ENCODE results near the gene IGSF3.
"Not testable (repeated sequence)": the region's sequence is repeated elsewhere in the genome, so short reads cannot be mapped to it uniquely, and the experiment has no call there.

IGSF3 gene

DNA sequence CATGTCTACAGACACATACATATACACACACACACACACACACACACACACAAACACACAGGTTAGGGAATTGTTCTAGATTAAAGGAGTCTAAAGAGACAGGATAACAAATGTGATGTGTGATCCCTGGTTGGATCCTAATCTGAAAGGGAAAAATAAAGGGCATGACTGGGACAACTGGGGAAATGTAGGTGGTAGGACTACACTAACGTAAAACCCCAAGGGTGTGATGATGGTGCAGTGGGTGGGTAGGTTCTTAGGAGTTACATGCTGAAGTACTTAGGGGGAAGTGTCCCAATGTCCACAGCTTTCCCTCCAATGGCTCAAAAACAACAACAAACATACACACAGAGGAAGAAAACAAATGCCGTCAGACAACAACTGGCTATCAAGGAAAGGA is 68.2 kb downstream of the IGSF3 start:
- DNase-seq: not testable (repeated sequence)

DNA sequence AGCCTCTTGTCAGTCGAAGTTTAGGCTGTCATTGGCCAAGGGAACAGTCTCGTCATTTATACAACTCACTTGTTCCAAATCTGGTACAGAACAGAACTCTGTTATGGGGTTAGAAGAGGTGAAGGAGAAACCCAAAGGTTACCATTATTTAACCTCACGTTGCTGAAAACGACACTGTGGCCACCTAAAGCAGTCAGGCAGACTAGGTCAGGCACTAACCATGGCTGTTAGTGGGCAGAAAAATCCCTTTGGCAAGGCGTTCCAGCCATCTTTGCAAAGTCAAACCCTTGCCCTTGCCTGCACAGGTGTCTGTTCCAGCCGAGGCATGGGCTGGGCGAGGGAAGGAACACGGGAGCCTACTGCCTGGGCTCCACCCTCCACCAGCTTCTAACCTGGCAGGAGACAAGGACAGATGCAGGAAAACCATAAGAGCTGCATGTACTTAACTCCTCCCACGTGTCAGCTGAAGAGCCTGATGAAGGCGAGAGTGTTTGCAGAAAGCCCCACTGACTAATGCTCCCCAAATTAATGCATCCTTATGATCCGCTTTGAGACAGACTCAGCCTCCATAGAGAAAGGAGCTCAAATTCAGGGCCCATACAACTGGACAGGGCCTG is 69.0 kb downstream of the IGSF3 start:
- DNase-seq: not testable (repeated sequence)

DNA sequence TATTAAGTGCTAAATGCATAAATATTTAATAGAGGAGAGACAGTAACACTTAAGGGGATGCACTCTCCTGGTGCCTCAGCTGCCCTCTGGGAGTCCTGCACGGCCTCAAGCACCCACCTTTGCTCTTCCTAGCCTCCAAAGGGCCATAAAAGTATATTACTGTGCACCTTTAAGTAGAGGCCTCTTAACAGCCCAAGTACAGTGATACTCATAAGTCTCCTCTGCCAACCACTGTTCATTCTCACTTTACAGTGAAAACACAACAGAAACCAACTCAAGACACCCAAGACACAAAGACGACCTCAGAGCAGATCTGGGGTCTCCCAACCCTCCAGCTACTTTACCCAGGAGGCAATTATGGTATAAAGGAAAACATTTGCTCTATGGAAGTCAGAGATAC is 70.1 kb downstream of the IGSF3 start:
- not testable (repeated sequence) for DNase-seq

DNA sequence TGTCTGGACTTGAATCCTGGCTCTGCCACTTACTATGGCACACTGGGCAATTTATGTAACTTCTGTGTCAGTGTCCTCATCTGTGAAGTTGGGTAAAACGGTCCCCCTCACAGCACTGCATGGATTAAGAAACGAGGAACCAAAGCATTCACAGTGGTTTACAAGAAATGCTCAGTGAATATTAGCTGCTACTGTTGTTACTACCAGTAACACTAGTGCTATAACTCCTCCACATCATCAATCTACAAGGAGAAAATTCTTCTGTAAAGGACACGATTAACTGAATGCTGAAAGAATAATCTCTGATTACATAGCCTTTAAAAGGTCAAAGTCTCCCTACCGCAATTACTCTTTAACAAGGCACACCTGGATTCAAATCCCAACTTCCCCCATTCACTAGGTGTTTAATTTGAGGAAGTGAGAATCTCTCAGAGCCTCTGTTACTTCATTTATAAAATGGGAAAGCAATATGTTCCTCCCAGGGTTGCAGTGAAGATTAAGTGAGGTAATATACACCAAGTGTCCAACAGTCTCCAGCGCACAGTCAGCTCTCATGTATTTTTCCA is 70.7 kb downstream of the IGSF3 start:
- not testable (repeated sequence) for DNase-seq

DNA sequence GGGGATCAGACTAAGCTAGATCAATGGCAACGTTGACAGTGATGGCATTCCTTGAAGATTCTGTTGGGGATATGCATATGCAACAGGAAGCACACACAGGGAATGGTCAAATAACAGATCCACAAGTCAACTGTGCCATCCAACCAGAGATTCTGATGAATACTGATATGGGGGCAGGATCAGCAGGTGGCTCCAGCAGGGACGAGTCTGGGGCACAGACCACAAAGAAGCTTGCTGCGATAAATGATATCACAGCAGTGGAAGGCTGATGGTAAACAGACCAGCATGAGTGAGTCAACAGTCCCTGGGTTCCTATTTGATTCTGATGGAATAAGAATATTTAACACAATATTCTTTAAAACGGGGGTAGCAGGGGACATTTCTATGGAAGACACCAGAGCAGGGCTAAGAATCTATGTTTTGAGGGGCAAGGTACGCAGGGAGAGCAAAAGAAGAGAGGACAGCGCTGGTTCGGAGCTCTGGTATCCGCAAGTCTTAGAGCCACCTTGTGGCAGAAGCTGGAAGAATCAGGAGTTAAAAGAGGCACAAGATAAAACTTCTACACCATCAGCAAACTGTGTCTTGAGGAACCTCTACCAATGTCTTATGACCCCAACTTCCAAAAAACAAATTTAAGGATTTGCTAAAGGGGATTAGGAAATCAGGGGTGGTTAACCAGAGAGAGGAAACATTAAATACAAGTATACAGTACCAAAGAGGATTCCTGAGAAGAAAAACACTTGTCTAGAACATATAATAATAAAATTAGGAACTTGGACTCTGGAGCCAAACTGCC is 71.4 kb downstream of the IGSF3 start:
- peak in 14 of 51 donors; percentile 3 to 65 (median 8) for DNase-seq

DNA sequence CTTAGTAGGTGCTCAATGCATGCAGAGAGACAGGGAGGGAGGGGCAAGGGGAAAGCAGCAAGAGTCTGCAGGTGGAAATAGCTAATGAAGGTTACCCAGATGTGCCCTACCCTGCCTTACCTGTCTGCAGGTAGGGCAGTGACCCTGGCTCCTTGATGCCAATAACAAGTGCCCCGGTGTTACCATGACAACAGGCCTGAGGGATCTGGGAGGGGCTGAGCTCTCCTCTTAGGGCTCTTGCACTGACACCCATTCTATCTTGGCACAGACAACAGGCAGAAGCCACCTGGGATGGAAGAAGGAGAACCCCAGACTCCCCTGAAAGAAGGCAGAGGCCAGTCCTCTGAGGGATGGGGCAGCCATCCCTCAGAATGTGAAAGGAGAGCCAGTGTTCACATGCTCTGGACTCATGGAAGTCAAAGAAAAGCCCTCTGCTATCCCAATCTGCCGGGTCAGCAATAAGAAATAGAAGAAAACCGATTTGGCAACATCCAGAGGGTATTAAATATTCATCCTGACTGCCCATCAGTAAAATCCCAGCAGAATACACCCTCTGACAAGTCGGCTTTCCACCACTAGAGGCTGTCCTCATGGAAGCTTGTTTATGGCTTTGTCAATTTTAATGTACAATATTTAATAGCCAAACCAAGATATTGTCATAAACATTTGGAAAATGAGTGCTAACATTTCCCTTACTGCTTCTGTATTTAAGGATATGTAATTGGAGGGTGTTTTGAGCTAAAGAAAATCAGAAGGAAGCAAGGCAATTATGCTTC is 72.3 kb downstream of the IGSF3 start:
- DNase-seq: not testable (repeated sequence)

DNA sequence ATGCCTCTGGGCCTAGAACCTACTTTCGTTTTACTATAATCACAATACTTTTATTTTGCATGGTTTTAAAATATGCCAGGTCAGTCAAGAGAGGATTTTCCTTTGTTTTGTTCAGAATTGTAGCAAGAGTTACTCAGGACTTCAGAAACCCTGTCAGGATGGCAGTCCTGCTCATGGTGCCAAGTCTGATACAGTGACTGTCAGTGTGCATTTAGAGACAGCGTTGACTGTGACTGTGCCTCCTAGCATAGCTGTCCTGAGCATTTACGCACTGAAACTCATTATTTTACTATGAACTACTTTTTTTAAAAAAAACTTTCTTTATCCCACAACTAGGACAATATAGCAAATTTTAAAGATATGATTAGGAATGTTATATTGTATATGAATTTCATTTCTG is 73.6 kb downstream of the IGSF3 start:
- DNase-seq: not testable (repeated sequence)

DNA sequence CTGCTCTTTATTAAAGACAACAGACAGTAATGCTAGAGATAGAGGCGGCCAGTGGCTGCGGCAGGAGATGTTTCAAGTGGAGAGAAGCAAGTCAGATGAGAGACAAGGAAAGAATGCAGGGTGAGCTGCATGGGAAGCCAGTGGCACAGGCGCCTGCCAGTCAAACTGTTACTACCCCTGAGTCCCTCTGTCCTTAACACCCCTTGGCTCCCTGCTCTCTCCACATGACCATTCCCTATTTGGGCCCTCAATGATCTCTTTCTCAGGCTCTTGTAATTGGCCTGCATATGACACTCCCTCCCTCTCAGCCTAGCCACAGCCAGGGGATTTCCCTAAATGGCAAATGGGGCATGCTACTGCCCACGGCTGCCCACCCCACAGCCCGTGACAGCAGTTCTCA is 74.1 kb downstream of the IGSF3 start:
- not testable (repeated sequence) for DNase-seq

DNA sequence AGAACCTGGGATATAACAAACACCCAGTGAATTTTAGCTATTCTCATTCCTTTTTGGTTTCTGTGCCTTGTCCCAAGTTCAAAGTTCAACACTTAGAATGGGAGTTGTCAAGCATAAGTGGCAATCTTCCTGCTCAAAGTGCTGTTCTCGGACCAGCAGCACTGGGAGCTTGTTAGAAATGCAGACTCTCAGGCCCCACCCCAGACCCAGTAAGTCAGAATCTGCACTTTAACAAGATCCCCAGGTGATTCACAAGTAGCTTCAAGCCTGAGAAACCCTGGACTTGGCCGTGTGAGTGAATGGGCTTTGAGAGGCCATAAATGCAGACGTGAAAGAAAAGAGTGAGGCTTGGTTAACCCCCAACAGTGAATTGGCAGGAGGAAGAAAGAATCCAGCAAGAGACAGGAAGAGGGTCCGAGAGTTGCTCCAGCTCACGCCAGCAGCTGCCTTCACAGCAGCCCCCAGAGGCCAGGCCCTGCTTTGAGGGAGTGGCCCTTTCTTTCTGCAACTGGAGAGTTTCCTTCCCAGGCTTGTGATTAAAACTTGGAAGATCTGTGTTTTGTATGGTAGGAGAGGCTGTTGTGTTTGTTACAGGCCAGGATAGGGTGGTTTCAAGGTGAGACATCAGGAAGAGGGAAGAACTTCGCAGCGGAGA is 75.5 kb downstream of the IGSF3 start:
- DNase-seq: not testable (repeated sequence)

DNA sequence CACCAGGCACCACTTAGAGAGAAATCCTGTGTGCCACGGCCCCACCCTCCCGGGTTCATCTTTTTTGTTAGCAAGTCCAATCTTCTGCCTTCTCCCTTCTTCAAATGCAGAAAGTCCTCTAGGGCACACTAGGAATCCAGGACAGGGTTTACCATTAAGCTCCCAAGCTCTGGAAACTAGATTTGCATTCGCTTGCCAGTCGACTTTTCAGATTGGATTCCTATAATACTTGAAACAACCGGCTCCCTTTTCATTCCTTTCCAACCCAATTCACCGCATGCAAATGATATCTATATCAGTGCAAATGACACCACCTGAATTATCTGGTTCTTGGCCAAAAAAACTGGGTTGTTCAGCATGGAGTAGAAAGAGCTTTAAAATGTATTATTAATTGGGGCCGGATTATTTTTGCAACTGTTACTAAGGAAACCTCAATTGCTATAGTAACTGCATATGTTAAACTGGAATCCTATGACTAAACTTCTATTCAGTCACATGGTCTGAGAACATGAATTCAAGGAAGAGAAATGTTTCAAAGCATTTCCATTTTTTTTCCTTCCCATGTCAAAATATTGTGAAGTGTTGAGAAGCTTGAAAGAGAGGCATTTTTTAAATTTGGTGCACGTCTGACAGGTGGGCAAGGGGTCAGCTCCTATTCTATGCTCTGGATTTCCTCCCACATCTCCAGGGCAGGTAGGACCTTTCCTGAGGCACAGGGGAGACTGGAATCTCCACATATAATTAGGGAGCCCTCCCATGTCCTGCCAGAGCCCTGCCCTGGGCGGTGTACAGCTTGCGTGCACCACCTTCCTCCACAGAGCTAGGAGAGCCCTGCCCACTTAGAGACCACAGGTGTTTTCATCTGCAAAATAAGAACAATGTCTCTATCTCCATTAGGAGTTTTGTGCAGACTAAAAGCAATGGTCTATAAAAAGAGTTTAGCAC is 76.3 kb downstream of the IGSF3 start:
- not testable (repeated sequence) for DNase-seq

DNA sequence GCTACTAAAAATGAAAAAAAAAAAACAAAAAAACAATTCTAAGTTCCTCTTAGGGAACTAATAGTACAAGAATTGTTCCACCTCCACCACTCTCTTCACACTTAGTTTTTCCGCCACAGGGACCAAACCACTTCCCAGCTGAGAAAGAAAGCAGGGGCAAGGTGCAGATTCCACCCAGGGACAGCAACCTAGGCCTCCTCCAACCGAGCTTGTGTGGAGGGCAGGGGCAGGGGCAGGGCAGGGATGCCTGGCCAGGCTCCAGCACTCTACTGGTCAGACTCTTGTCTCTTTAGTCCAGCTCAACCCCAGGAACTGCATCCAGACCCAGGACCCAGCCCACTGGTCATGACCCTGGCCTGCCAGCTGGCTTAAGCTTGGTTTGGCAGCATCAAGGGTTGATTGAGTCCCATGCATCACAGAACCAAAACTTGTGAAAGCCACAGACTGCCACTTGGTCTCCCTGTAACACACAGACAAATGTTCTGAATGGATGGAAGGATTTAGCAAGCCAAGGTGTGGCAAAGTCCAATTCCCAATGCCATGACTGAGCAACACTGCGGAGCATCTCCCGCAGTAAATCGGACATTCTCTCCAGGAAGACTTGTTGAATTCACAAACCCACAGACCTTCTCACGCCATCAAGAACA is 77.1 kb downstream of the IGSF3 start:
- DNase-seq: not testable (repeated sequence)

DNA sequence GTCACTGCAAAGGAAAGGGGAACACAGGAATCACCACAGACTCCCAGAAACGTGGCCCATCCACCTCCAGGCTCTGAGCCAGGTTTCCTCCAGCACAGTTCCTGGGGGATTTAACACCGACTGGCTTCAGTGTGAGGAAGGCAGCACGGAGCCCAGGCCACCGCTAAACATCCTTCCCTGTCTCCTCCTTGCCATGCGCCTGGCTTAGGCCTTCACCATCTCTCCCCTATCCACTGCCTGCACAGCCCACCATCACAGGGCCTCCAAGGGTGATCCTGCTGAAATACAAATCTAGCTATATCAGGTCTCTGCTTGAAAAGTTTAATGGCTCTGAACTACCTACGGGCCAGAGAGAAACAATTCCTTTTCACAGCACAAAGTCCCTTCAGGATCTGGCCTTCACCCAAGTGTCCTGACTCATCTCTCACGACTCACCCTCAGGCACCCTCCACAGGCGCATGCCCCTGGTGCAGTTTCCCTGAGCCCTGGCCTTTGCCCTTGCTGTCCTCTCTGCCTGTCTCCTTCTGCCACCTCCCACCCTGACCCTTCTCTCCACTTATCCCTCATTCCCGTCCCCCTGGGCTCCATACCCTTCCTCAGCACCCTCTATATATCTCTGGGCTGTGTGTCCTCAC is 78.3 kb downstream of the IGSF3 start:
- DNase-seq: not testable (repeated sequence)

DNA sequence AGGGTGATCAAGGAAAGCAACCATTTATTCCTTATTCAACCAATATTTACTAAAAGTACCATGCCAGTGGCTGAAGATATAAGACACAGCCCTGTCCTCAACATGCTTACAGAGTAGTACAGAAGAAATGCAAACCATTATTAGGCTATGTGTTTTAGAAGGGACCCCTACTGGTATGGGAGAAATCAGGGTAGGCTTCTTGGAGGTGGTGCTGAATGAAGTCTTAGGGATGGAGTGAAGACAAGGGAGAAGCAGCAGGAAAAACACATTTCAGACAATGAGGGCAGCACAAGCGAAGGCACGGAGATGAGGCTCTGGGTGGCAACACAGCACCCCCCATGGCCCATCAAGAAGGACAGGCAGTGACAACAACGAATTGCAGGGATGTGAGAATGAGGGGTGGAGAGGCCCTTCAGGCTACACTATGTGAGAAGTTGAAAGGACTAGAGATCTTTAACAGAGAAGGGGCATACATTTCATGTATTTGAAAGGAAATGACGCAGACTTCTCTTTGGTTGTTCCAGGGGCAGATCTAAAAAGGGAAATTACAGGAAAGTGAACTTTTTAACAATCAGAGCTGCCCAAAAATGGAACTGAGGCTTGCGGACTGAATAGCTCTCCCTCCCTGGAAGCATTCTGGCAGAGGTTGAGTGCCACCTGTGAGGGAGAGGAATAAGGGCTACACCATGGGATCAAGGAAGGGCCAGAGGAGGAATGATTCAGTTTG is 79.9 kb downstream of the IGSF3 start:
- DNase-seq: no peak

DNA sequence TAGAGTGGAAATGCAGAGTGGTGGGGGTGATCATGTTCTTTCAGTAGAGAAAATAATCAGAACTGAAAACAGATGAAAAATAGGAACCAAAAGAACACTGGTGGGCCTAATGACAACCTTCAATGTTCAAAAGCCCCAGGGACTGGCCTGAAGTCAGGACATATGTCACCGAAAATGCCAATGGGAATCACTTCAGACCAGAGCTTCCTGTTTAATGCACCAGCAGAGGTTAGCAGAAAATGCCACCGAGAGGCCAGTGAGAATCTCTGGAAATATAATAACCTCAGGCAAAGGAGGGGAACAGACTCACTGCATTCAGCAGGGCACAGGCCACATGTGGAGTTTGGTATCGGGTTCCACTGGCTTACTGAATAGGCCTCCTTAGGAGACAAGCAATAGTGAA is 80.8 kb downstream of the IGSF3 start:
- DNase-seq: no peak

DNA sequence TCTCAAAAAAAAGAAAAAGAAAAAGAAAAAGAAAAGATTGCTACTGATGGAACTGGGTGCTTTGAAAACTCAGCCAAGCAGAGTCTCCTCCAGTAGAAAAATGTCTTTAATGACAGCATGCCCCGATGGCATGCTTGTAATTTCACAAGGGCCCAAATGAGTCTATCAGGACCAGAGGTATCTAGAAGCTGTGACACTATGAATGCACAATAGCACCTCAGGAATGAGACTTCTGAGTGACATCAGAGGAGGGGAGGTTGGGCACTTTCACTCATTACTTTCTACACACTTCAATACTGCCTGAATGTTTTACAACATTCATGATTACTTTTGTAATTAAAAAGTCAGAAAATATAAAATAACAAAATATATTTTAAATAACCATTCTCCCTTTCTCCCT is 81.6 kb downstream of the IGSF3 start:
- no peak for DNase-seq

DNA sequence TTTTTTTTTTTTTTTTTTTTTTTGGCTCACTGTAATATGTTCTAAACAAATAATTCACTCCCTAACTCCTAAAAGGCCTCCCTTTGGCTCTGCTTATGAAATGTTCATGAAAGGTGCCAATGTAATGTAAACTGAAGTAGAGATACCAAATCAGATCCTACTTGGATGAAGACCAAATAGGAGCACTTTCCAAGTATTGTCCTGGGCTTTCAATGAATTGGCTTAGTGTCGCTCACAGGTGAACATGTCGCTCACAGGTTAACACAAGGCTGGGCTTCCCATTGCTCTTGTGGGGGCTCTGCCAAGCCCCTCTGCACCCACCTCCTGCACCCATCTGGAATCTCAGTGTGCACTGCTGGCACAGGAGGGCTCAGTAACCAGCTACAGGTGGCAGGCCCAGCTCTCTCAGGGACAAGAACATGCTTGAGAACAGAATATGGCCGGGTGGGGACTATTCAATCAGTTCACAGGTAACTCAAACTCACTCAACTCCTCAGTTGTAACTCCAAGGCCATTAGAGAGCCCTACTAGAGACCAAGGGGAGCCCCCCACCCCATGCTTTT is 86.1 kb downstream of the IGSF3 start:
- no peak for DNase-seq

DNA sequence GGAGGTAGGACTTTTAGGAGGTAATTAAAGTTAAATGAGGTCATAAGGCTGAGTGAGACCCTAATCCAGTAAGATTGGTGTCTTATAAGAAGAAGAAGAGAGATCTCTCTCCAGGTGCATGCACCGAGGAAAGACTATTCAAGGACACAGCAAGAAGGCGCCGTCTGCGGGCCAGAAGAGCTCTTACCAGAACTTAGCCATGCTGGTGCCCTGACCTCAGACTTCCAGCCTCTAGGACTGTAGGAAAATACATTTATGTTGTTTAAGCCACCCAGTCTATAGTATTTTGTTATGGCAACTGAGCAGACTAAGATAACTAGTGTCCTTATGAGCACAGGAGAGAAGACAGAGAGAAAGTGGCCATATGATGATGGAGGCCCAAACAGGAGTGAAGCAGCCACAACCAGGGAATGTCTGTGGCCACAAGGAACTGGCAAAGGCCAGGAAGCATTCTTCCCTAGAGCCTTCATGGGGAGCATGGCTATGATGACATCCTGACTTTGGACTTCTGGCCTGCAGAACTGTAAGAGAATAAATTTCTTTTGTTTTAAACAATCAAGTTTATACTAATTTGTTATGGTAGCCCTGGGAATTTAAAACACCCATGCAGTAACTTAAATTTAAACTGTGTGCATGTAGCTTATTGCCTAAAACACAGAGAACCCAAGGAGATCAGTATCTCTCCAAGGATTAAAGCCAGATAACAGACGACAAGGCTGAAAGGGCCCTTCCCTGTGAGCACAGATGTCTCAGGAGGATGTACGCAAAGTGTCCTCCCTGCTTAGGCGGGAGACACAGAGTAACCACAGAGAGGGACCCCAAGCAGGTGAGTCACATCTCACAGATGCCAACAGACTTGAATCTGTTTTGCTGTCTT is 86.8 kb downstream of the IGSF3 start:
- DNase-seq: no peak
